GM21737 (cell line): ENCODE data around the gene FERD3L.

Experiments
- ATAC-seq: cut with Tn5 transposase; IDR thresholded peaks from one replicate; pipeline ENCODE4 v1.9.1; 2021; ENCODE audit warnings: mild to moderate bottlenecking, moderate library complexity; ENCODE audit not compliant: unreplicated experiment

FERD3L gene

GRCh38 chr7:19101472-19101871 is 43.7 kb downstream of the FERD3L start:
- no peak for ATAC-seq

GRCh38 chr7:19099924-19100323 is 45.3 kb downstream of the FERD3L start:
- no peak for ATAC-seq

DNA sequence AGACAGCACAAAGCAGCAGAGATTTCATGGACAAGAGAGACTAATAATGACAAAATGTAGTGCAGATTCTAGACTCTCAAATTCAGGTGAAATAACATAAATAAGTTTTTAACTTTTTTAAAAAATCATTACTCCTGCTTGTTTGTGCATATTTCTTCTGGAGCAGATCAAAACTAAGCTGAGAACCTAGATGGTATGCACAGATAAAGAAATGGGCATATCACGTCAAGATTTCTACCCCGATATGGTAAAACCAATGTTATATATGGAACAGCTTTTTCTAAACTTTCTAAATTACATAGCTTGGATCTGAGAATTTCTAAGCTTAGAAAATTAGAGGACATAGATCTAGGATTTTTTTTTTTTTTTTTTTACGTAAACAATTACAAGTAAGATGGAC is 46.0 kb downstream of the FERD3L start:
- no peak for ATAC-seq

DNA sequence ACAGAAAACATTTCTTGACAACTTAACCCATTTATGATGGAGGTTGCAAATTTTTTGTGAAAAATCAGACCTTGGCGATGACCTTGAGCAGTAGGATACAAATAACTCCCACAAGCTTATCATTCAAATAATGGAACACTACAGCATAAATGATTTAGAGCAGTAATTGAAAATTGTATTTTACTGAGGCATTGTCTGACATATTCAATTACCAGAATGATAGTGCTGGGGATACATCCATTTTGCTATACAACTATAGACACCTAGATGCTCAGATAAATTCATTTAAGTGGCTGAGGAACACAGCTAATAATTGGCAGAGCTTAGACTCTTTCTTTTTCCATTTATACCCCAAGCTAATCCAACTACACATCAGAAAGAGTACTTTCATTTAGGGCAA is 46.7 kb downstream of the FERD3L start:
- no peak for ATAC-seq

GRCh38 chr7:19097165-19098055 is 47.8 kb downstream of the FERD3L start:
- ATAC-seq: no peak

DNA sequence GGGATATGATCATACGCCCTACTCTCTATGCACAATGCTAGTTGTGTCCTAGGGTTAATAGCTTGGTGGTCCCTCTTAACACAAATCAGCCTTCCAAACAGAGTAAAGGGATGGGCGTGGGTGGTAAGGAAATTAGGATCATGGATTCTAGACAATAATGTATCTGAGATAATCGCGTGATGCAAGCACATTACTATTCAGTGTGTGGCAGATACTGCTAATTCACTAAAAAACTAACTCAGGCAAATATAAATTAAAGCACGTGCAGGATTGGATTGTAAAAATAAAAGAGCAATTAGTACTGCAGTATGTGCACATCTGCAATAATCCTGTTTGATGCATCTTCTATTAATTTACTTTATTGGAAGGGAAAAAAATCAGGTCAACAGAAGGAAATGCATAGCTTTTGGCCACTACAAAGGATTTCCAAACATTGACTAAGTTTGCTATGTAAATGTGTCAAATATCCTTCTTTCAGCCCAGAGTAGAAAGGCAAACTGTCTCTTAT is 49.8 kb downstream of the FERD3L start:
- ATAC-seq: no peak
